Stimulated activated CD8-positive, alpha-beta memory T cell treated with anti-CD3 and anti-CD28 coated beads, Interleukin-12 subunit alpha, Interleukin-12 subunit beta, amount 100 ng/mL, for 24 hours (primary cell): ENCODE data around the gene CLDN34.

Experiments used
- DNase-seq: peaks from one replicate; pipeline ENCODE4 v3.0.0-alpha.2; 2020; ENCODE audit errors: extremely low read depth

Gene CLDN34, protein sequence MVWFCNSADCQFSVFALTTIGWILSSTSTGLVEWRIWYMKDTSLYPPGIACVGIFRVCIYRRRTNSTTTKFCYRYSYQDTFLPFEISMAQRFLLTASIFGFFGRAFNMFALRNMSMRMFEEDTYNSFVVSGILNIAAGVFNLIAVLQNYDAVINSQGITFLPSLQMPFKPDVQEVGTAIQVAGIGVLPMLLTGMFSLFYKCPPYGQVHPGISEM

DNA sequence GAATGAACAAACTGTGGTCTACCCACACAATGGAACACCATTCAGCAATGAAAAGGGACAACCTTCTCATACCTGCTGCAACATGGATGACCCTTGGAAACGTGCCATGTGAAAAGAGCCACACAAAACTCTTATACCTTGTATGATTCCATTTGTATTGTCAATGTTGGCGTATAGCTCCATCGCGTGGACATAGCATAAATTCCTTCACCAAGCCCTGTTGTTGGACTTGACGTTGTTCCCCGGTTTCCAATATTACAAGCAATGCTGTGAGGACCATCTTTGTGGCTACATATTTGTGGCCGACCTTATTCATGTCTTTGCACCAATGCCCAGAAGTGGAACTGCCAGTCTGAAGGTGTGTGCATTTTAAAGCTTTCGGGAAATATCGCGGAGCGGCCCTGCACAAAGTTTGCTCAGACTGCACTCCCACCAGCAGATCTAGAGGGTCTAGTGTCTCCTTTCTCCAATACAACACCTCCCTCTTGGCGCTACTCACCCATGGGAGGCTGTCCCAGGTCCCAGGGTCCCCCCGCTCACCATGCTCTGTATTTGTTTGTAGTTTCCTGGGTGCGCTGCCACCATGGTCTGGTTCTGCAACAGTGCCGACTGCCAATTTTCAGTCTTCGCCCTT lies at the start of gene CLDN34:
CLDN34 (plus strand) TSS at position 584 of the 634 bp plus-strand sequence; CDS start at position 584, 0 bp downstream.
- DNase-seq: no peak

DNA sequence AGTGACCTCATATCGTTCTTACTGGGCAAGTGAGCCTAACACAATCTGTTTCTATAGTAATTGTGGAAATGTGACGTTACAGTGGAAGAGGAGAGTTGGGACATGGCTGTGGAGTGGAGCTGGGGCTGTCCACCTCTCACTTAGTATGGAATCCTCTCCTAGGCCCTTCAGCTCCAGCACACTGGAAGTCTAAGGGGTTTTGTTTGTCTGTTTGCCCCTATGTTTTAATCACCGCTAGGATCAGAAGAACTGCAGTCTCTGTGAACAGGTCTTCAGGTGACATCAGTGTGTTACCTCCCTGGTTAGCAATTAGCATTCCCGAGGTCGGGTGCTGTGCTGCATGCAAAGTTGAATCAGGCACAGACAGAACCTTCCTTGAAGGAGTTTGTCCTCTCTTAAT lies 49.3 kb upstream of the CLDN34 start:
- no peak for DNase-seq

DNA sequence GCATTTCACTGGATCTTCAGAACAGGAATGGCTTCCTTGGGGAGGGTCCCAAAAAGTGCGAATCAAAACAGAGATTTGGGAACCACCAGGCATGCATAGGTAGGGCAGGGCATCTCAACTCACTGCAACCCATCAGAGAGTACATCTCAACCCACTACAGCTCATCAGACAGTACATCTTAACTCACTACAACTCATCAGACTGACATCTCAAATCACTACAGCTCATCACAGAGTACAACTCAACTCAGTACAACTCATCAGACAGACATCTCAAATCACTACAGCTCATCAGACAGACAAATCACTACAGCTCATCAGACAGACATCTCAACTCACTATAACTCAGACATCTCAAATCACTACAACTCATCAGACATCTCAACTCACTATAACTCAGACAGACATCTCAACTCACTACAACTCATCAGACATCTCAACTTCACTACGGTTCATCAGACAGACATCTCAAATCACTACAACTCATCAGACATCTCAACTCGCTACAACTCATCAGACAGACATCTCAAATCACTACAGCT lies 47.5 kb upstream of the CLDN34 start:
- no peak for DNase-seq

DNA sequence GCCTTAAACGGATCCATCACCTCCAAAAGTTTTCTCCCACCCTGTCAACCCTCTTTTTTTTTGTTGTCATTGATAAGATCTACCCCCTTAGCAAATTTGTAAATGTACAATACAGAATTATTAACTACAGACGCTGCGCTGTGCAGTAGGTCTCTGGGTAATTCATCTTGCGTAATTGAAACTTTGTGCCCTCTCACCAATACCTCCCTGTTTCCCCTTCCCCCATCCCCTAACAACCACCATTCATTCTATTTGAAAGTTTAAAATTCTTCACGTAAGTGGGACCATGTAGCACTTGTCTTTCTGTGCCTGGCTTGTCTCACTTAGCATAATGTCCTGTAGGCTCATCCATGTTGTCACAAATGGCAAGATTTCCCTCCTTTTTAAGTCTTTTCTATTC lies 45.8 kb upstream of the CLDN34 start:
- DNase-seq: no peak

GRCh38 chrX:9923357-9923756 lies 43.8 kb upstream of the CLDN34 start:
- no peak for DNase-seq

- DNase-seq: no peak
These were observed 41.2 kb upstream of the CLDN34 start for GRCh38 chrX:9926002-9926401.

DNA sequence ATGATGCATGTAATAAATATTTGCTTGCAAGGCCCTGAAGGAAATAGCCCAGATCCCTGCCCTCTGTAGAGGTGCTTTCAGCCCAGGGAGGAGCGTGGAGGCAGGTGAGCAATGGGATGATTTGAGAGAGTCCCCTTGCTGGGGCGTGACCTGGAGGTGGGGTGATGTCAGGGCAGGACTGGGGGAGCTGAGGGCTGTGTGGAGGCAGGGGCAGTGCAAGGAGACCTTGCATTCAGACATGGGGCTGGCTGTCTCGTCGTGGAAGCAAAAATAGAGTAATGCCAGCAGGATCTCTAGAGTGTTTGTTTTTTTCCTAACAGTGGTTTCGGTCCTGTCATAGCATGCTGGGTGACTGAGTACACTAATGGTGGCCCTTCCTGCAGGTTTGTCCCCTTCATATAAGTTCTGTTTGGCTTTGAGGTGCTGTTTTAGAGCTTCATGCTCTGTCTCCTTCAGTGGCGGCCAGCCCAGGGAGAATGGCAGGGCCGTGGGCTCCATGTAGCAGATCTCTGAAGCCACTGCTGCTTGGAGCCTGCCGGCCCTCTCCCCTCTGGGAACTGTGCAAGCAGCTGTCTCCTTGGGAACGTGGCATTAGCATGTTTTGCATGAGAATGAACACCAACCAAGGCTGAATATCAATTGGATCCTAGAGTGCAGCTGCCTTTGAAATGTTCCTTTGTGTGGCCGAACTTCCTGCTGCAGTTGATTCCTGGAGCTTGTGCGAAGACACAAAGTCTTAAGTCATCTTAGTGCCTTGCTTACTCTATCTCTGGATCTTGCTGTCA lies 39.3 kb upstream of the CLDN34 start:
- DNase-seq: no peak

DNA sequence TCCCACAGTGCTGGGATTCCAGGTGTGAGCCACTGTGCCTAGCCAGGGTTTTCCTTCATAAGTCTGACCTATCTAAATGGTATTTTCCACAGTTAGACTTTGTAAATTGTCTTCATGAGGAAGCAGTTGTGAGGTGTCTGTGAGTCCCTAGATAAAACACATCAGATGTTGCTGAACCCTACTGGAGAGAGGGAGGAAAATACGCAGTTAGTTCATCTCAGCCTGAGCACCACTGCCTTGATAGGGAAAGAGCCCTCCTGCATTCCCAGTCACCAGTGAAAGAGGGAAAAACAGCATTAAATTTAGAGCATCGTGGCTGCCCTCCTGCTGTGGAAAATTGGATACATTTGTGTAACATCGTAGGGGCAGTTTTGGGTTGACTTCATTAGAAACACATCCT lies 31.7 kb upstream of the CLDN34 start:
- DNase-seq: no peak

DNA sequence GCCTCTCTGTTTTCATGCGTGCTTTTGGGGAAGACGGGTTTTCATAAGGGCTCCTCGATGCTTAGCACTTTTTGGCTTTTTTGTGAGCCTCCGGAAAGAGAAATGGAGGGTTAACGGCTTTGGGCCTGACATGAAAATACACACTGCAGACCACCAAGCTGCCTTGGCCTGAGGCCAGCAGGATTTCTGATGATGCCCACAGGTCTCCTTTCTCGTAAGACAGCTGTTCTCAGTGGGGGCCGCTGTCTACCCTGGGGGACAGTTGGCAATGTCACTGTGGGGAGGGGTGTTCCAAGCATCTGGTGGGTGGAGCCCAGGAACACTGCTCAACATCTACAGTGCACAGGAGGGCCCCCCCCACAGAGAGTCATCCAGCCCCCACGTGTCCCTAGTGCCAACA lies 29.4 kb upstream of the CLDN34 start:
- DNase-seq: no peak

DNA sequence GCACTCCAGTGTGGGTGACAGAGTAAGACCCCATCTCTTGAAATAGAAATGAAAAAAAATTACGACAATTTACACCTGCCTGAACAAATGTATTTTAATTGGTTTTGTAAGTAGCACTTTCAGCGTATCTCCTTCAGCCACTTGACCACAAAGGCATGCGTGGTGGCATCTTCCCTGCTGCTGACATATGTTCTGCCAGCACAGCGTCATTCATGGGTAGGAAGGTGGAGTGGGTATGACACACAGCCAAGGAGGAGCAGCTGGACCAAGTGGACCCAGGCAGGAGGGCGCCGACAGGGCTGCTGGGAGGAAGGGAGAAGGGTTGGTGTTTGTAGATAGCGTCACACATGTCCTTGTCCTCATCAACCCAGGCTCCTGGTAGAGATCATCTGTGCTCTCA lies 28.6 kb upstream of the CLDN34 start:
- no peak for DNase-seq

DNA sequence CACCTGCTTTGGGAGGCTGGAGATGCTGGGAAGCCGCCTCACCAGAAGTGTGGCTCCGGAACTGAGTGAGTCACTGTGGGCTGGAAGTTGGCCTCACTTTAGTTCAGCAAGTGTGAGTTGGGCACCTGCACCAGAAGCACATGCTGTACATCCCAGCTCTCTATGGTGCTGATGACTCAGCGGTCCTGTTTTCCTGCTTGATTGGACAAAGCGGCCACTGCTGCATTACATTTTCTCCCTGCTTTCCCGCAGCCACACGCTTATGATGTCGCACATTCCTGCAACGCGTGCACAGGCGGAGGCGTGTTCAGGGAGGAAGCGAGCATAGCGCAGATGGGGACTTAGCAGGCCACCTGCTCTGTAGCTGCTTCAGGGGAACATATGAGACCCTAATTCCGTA lies 26.7 kb upstream of the CLDN34 start:
- DNase-seq: no peak

GRCh38 chrX:9942086-9942485 lies 25.1 kb upstream of the CLDN34 start:
- DNase-seq: peak; percentile 31

GRCh38 chrX:9943420-9943819 lies 23.7 kb upstream of the CLDN34 start:
- no peak for DNase-seq

DNA sequence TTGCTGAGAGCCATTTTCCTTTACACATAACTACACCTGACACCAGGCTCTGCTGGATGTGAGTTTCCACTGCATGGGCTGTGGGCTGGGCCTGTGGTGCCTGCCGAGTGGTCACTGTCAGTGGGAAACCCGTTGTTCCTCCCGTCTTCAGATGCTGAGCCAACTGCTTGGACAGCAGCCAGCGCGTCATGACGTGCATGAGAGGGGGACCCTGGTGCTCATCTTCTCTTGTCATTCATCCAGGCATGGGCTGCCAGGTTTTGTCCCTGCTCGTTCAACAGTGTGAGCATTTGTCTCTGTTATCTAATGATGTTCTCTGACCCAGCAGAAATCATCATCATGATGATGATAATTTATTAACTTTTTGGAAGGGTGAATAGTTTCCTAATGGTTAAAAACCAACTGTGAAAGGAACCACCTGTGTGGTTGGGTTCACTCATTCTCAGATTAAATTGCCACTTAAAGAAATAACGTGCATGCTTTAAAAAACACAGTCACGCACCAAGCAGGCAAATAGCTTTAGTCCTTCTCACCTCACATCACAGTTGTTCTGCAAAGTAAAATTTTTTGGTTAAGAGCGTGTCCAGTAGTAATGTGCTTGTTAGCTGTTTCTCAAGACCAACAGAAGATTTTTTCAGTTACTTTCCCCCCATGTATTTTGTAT lies 19.9 kb upstream of the CLDN34 start:
- no peak for DNase-seq

DNA sequence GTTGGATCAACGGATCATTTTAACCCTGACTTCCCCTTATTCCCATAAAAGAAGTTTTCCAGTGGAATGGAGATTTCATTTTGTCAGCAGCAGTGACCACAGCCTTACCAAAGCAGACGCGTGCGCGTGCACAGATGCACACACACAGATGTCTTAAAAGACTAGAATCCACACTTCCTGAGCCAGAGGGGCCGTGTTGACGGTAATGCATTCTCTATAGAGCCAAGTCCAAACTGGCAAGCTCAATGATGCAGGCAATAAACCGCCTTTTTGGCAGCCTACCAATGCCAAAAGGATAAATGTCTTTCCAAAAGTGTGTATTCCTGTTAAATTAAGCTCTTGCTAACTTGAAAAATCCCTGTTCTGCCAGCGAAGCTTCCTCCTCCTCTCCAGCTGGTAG lies 18.8 kb upstream of the CLDN34 start:
- no peak for DNase-seq

GRCh38 chrX:9952300-9952699 lies 14.9 kb upstream of the CLDN34 start:
- DNase-seq: no peak

DNA sequence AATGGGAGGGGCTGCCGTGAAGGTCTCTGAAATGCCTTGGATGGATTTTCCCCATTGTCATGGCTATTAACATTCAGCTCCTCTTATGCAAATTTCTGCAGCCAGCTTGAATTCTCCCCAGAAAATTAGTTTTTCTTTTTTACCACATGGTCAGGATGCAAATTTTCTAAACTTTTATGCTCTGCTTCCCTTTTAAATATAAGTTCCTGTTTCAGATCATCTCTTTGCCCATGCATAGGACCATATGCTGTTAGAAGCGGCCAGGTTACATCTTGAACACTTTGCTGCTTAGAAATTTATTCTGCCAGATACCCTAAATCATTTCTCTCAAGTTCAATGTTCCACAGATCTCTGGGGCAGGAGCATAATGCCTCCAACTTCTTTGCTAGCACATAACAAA lies 13.8 kb upstream of the CLDN34 start:
- no peak for DNase-seq

GRCh38 chrX:9955506-9955905 lies 11.7 kb upstream of the CLDN34 start:
- DNase-seq: no peak

DNA sequence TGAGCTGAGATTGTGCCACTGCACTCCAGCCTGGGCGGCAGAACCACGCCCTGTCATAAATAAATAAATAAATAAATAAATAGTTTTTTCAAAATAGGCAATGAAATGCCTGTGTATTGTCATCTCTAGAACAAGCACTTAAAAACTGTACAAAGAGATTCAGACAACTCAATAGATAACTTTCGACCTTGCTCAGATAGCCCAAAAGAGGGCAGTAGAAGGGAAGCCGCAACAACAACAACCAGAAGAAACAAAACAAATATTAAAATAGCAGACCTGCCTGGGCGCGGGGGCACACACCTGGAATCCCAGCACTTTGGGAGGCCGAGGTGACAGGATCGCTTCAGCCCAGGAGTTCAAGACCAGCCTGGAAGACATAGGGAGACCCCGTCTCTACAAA lies 9.4 kb upstream of the CLDN34 start:
- DNase-seq: no peak

GRCh38 chrX:9958183-9958582 lies 9.0 kb upstream of the CLDN34 start:
- no peak for DNase-seq

- DNase-seq: no peak
These were observed 5.4 kb upstream of the CLDN34 start for GRCh38 chrX:9961750-9962149.

DNA sequence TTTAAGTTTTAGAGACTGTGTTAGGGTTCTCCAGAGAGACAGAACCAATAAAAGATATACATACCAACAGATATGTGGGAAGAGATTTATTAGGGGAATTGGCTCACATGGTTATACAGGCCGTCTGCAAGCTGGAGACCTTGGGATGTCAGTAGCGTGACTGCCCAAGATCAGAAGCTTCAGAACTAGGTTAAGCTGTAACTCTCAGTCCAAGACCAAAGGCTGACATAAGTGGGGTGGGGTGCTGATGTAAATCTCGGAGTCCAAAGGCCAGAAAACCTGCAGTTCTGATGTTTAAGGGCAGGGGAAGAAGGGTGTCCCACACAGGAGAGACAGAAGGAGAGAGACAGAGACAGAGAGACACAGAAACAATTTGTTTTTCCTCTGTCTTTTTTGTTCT lies 10.5 kb downstream of the CLDN34 start:
- DNase-seq: no peak
